Retinal pigment epithelial cell (primary cell): Measurements from ENCODE around the gene BACH2.

Experiments used
- DNase-seq: peaks from one replicate; pipeline ENCODE4 v3.0.0-alpha.2; 2010; ENCODE audit warnings: low read depth
- H3K4me3 ChIP-seq: 2 replicates; pipeline ENCODE4 v1.5.1; 2011; ENCODE audit warnings: mild to moderate bottlenecking, low read length, control low read depth, moderate library complexity
- CTCF ChIP-seq: conservative IDR thresholded peaks from 2 replicates; pipeline ENCODE4 v1.5.1; 2011; ENCODE audit warnings: low read depth, low read length, control low read depth, inconsistent platforms

The BACH2 gene

GRCh38 chr6:90078513-90079289, 217.9 kb downstream of the BACH2 start:
- no peak for TF ChIP-seq CTCF
- no peak overlapping the region for H3K4me3 ChIP-seq
- DNase-seq = no peak

GRCh38 chr6:90076511-90077415, 219.9 kb downstream of the BACH2 start:
- no peak for DNase-seq
- TF ChIP-seq CTCF = no peak
- no peak overlapping the region for H3K4me3 ChIP-seq

- no peak overlapping the region for H3K4me3 ChIP-seq
- no peak for DNase-seq
- TF ChIP-seq CTCF = no peak
Measured at GRCh38 chr6:90074161-90074850, 222.3 kb downstream of the BACH2 start.

GRCh38 chr6:90072935-90073464, 223.6 kb downstream of the BACH2 start:
- no peak overlapping the region for H3K4me3 ChIP-seq
- no peak for DNase-seq
- TF ChIP-seq CTCF = no peak

GRCh38 chr6:90072501-90072900, 224.1 kb downstream of the BACH2 start:
- H3K4me3 ChIP-seq = no peak overlapping the region
- no peak for TF ChIP-seq CTCF
- no peak for DNase-seq

GRCh38 chr6:90068703-90069523, 227.7 kb downstream of the BACH2 start:
- no peak overlapping the region for H3K4me3 ChIP-seq
- DNase-seq = no peak
- TF ChIP-seq CTCF = no peak
